Activated CD4-positive, alpha-beta T cell treated with anti-CD3 and anti-CD28 coated beads, Interleukin-2, amount 50 U/mL, for 1 hour (primary cell): Measurements from ENCODE around the gene AP1S1.
"Not testable (repeated sequence)": the region's sequence is repeated elsewhere in the genome, so short reads cannot be mapped to it uniquely, and the experiment has no call there.

Experiments
- DNase-seq: peaks from one replicate; pipeline ENCODE4 v3.0.0-alpha.2; 2020

AP1S1 gene

GRCh38 chr7:101153969-101154692, at the start of gene AP1S1:
TSS of gene AP1S1 (plus strand) at chr7:101154476. CDS start at chr7:101154515, 39 bp downstream.
- peak; percentile 92 for DNase-seq

- DNase-seq = no peak
These were observed 49.5 kb upstream of the AP1S1 start for GRCh38 chr7:101104799-101105198.

DNA sequence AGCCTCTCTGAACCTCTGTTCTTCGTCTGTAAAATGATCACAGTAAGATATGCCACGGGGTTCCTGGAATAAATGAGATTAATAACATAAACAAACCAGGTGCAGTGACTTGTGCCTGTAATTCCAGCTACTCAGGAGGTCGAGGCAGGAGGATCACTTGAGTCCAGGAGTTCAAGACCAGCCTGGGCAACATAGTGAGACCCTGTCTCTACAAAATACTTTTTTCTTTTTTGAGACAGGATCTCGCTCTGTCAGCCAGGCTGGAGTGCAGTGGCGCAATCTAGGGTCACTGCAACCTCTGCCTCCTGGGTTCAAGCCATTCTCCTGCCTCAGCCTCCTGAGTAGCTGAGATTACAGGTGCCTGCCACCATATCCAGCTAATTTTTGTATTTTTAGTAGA, 49.0 kb upstream of the AP1S1 start:
- DNase-seq = not testable (repeated sequence)

- no peak for DNase-seq
These were observed 47.9 kb upstream of the AP1S1 start for GRCh38 chr7:101106386-101106785.

DNA sequence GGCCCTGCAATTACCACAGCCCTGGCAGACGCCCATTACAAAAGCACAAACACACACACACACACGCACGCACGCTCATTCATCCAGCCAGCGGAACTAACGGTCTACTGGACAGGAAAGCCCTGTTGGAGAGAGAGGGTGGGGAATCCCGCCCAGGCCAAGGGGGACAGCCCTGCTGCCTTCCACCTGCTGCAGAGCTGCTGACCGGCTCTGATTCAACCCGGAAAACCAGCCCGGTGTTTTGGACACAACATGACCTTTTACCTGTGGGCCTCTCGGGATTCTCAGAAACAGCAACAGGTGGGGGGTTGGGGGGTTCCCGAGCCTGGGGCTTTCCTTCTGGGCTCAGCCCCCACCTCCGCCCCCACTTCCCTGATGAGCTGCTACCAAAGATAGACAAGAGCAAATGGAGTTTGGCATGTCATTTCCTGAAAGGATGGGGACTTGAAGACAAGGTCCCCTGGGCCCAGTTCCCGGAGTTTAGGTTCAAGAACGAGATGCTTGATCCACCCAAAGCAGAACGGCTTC, 45.9 kb upstream of the AP1S1 start:
- DNase-seq = no peak

- no peak for DNase-seq
These were observed 45.3 kb upstream of the AP1S1 start for GRCh38 chr7:101108961-101109360.

DNA sequence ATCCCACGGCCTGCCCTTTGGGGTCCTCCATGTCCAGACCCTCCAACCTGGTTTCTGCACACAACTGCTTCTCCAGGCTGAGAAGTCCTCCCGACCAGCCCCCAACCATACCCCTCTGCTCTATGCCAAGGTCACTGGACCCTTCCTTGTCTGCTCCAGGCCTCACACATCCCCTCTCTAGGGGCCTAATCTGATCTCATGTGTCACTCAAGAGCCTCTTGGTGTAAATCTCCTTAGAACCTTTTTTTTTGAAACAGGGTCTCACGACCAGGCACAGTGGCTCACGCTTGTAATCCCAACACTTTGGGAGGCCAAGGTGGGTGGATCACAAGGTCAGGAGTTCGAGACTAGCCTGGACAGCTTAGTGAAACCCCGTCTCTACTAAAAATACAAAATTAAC, 44.9 kb upstream of the AP1S1 start:
- DNase-seq = no peak

GRCh38 chr7:101111261-101111660, 43.0 kb upstream of the AP1S1 start:
- no peak for DNase-seq

- no peak for DNase-seq
These were observed 42.0 kb upstream of the AP1S1 start for GRCh38 chr7:101112233-101112632.

GRCh38 chr7:101113140-101113539, 41.1 kb upstream of the AP1S1 start:
- DNase-seq = not testable (repeated sequence)

- DNase-seq = no peak
These were observed 40.4 kb upstream of the AP1S1 start for GRCh38 chr7:101113836-101114235.

DNA sequence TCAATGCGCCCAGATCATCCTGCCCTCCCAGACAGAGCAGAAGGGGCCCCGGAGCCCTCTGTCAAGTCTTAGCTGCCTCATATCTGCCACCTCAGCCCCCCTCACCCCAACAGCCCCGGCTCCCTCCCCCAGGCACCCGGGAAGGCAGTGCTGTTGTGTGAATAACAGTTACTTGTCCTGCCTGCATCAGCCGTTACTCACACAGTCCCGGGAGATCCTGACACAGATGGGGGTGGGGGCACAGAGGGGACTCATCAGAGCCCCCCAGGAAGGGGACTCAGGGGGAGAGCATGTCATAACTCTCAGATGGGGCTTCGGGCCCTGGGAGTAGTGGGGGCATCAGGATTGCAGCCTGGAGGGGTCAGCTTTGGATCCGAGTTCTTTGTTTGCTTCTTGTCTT, 39.8 kb upstream of the AP1S1 start:
- no peak for DNase-seq

DNA sequence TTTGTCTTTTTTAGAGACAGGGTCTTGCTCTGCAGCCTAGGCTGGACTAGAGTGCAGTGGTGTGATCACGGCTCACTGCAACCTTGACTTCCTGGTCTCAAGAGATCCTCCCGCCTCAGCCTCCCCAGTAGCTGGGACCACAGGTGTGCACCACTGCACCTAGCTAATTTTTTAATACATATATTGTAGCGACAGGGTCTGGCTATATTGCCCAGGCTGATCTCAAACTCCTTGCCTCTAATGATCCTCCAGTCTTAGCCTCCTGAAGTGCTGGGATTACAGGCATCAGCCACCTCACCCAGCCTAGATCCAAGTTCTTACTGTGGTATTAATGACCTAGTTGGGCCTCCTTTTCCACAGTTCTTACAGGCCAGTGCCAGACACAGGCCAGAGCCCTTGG, 39.1 kb upstream of the AP1S1 start:
- no peak for DNase-seq

GRCh38 chr7:101116898-101117297, 37.4 kb upstream of the AP1S1 start:
- DNase-seq = no peak

GRCh38 chr7:101118856-101119255, 35.4 kb upstream of the AP1S1 start:
- DNase-seq = no peak

- no peak for DNase-seq
These were observed 34.4 kb upstream of the AP1S1 start for GRCh38 chr7:101119876-101120275.

GRCh38 chr7:101120315-101120714, 34.0 kb upstream of the AP1S1 start:
- no peak for DNase-seq

GRCh38 chr7:101121631-101121990, 32.7 kb upstream of the AP1S1 start:
- DNase-seq = not testable (repeated sequence)

DNA sequence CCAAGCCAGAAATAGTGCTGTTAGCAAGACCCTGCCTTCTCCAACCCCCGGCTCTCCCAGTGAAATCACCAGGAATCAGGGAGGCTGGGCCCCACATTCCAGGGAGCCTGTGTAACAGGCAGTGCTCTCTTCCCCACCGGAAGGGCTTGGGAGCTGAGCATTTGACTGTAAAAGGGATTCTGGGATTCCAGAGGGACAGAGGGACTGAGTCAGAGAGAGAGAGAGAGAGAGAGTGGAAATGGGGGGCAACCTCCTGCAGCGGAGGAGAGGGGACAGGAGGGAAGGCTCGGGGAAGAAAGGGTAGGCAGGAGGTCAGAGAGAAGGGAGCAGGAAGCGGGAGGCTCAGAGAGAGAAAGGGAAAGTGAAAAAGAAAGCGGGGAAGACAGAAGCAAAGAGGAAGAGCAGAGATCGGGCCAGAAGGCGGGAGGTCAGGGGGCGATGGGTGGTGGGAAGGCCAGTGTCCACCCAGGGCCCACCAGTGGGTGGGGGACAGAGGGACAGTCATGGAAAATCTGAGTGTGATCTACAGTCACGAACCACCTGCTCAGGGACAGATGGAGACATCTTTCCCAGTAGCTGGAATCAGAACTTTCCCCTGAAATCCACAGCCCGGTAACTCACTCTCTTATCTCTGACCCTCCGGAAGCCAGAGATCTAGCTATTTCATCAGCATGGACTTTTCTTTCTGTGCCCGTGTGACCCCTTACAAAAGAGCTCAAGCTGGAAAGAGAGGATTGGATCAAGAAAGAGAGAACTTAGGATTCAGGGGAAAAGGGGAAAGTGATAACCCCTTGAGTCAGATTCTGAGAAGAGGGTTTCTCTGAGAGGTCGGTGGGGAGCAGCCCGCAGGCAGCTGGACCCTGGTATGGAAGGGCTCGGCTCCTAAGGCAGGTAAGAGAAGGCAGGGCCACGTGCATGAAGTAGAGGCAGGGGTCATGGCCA, 32.0 kb upstream of the AP1S1 start:
- no peak for DNase-seq

DNA sequence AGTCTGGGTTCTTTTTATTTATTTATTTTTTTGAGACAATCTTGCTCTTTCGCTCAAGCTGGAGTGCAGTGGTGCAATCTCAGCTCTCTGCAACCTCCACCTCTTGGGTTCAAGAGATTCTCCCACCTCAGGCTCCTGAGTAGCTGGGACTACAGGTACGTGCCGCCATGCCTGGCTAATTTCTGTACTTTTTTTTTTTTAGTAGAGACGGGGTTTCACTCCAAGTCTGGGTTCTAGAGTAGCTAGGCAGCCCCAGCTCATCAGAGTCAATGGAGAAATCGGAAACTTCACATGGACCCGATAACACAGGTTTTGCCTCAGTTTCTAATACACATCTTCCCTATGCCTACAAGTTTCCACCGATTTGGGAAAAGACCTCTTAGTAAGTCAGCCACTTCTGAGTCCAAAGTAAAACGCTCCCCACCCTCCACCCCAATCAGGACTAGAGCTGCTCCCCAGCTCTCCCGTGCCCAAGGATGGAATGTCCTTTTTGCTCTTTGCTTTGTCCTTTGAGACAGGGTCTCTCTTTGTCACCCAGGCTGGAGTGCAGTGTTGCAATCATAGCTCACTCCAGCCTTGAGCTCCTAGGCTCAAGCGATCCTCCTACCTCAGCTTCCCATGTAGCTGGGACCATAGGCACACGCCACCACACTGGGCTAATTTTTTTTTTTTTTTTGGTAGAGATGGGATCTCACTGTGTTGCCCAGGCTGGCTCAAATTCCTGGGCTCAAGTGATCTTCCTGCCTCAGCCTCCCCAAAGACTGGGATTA, 31.2 kb upstream of the AP1S1 start:
- no peak for DNase-seq

GRCh38 chr7:101123703-101124068, 30.6 kb upstream of the AP1S1 start:
- DNase-seq = no peak

DNA sequence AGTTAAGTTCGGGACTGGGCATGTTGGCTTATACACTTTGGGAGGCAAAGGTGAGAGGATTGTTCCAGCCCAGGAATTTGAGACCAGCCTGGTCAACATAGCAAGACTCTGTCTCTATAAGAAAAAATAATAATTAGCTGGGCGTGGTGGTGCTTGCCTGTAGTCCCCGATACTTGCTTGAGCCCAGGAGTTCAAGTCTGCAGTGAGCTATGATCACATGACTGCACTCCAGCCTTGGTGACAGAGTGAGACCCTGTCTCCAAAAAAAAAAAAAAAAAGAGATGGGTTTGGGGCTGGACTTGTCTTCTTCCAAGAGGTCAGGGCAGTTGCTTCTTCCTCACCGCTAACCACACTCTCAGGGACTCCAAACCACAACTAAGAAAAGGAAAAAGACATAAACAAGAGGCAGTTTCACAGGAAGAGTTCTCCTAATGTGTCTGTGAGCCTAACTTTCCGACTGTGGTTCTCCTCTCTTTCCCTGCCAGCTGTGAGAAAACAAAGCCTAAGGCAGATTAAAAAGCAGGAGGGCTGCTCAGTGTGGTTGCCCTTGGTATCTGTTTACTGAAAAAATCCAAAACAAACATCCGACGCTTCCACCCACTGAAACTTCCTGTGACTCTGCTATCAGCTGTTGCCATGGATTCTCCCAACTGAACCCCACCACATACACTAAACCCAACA, 29.8 kb upstream of the AP1S1 start:
- no peak for DNase-seq
